Stimulated activated CD8-positive, alpha-beta memory T cell treated with anti-CD3 and anti-CD28 coated beads, Interleukin-2, amount 100 ng/mL, for 1 hour (primary cell): ENCODE measurements around the gene AKIRIN1.
A peak's percentile ranks its signal among the peaks of the same experiment; 100 is the strongest.
"Not testable (repeated sequence)": the region's sequence is repeated elsewhere in the genome, so short reads cannot be mapped to it uniquely, and the experiment has no call there.

Experiments used
- DNase-seq, 2 donors: peaks; one replicate each; pipeline ENCODE4 v3.0.0-alpha.2; 2020; ENCODE audit warnings: low read depth in 2 of 2

Gene AKIRIN1

GRCh38 chr1:38990738-38991637 lies at the start of gene AKIRIN1:
TSS of gene AKIRIN1 (plus strand) at chr1:38991276. CDS start at chr1:38991381, 105 bp downstream.
- DNase-seq: peak; percentile 89 to 90

GRCh38 chr1:38941527-38942019 lies 49.5 kb upstream of the AKIRIN1 start, which contains the start of gene RHBDL2:
TSS of gene RHBDL2 (minus strand) at chr1:38941830. CDS start at chr1:38919212, 22,618 bp downstream.
- no peak for DNase-seq

- no peak for DNase-seq
Observed at GRCh38 chr1:38942664-38943428, 48.2 kb upstream of the AKIRIN1 start.

- DNase-seq: no peak
Observed at GRCh38 chr1:38944547-38944946, 46.5 kb upstream of the AKIRIN1 start.

GRCh38 chr1:38950553-38950952 lies 40.5 kb upstream of the AKIRIN1 start:
- no peak for DNase-seq

GRCh38 chr1:38953433-38953860 lies 37.6 kb upstream of the AKIRIN1 start:
- DNase-seq: no peak

GRCh38 chr1:38958967-38959366 lies 32.1 kb upstream of the AKIRIN1 start:
- DNase-seq: no peak

GRCh38 chr1:38962113-38962512 lies 29.0 kb upstream of the AKIRIN1 start:
- DNase-seq: no peak

- DNase-seq: no peak
Observed at GRCh38 chr1:38962560-38962959, 28.5 kb upstream of the AKIRIN1 start.

- DNase-seq: no peak
Observed at GRCh38 chr1:38964140-38964548, 26.9 kb upstream of the AKIRIN1 start.

- DNase-seq: not testable (repeated sequence)
Observed at GRCh38 chr1:38973145-38973544, 17.9 kb upstream of the AKIRIN1 start.

GRCh38 chr1:38973659-38974437 lies 17.2 kb upstream of the AKIRIN1 start:
- DNase-seq: no peak

GRCh38 chr1:38977399-38978244 lies 13.5 kb upstream of the AKIRIN1 start:
- DNase-seq: peak; percentile 13 to 31

GRCh38 chr1:38978245-38978542 lies 12.9 kb upstream of the AKIRIN1 start:
- DNase-seq: not testable (repeated sequence)

GRCh38 chr1:38979380-38979779 lies 11.7 kb upstream of the AKIRIN1 start:
- DNase-seq: not testable (repeated sequence)

GRCh38 chr1:38989979-38990378 lies 1.1 kb upstream of the AKIRIN1 start:
- DNase-seq: no peak

- no peak for DNase-seq
Observed at GRCh38 chr1:38990386-38990737, 714 bp upstream of the AKIRIN1 start.

GRCh38 chr1:38991638-38992411 lies 749 bp downstream of the AKIRIN1 start:
- DNase-seq: no peak

- no peak for DNase-seq
Observed at GRCh38 chr1:38992412-38993111, 1.5 kb downstream of the AKIRIN1 start.

- no peak for DNase-seq
Observed at GRCh38 chr1:38994196-38994595, 3.1 kb downstream of the AKIRIN1 start.
